Neural cell (in vitro differentiated cells): ENCODE results near the gene GLI2.

Experiments
- CTCF ChIP-seq: fragments of 450-650 bp; IDR thresholded peaks from 2 replicates; pipeline ENCODE4 v1.5.1; 2014; ENCODE audit warnings: antibody characterized with exemption, mild to moderate bottlenecking, moderate library complexity; ENCODE audit not compliant: poor library complexity, severe bottlenecking
- EP300 ChIP-seq: fragments of 450-650 bp; conservative IDR thresholded peaks from 2 replicates; pipeline ENCODE4 v1.6.1; 2014; ENCODE audit warnings: antibody characterized with exemption, mild to moderate bottlenecking, moderate library complexity; ENCODE audit not compliant: poor library complexity, severe bottlenecking
- EZH2 ChIP-seq: fragments of 200-600, 300-800 bp; shearing (Covaris generic), sonication (generic); IDR thresholded peaks from 2 replicates; pipeline ENCODE4 v1.6.1; 2014; ENCODE audit warnings: antibody characterized with exemption, low read length, borderline replicate concordance, mild to moderate bottlenecking; ENCODE audit not compliant: insufficient read depth, poor library complexity, severe bottlenecking
- MXI1 ChIP-seq: fragments of 450-650 bp; conservative IDR thresholded peaks from 2 replicates; pipeline ENCODE4 v1.6.1; 2014; ENCODE audit warnings: antibody characterized with exemption, mild to moderate bottlenecking; ENCODE audit not compliant: poor library complexity, severe bottlenecking
- RAD21 ChIP-seq: fragments of 450-650 bp; conservative IDR thresholded peaks from 2 replicates; pipeline ENCODE4 v1.6.1; 2014; ENCODE audit warnings: antibody characterized with exemption, mild to moderate bottlenecking, moderate library complexity
- REST ChIP-seq: IDR thresholded peaks from 2 replicates; pipeline ENCODE4 v1.6.1; 2012; ENCODE audit warnings: borderline replicate concordance

- TF ChIP-seq CTCF (no peak), MXI1 (no peak), EZH2 (no peak), REST (no peak), RAD21 (no peak), EP300 (no peak)
These were observed 22.8 kb downstream of the GLI2 start for GRCh38 chr2:120758181-120759144.
